H9 (cell line): ENCODE measurements around the gene NTSR1. TPM values are rescaled to one million over a fixed set of nuclear protein-coding genes. Genes with fewer than 3 reads are reported as not detected.

Source experiments
- DNase-seq: peaks from one replicate; pipeline ENCODE4 v3.0.0-alpha.2; 2017
- H2AFZ ChIP-seq: one replicate; pipeline ENCODE4 v1.6.1; 2013; ENCODE audit warnings: mild to moderate bottlenecking, low read length, control low read depth, moderate library complexity
- H2AK5ac ChIP-seq: 2 replicates; pipeline ENCODE4 v1.6.1; 2013; ENCODE audit warnings: low read length, control low read depth, mixed read lengths; ENCODE audit not compliant: insufficient read length
- H2BK120ac ChIP-seq: one replicate; pipeline ENCODE4 v1.6.1; 2013; ENCODE audit warnings: low read depth, mild to moderate bottlenecking, low read length, control low read depth, inconsistent platforms; ENCODE audit not compliant: poor library complexity, severe bottlenecking
- H2BK12ac ChIP-seq: 2 replicates; pipeline ENCODE4 v1.6.1; 2013; ENCODE audit warnings: low read length, control low read depth, mixed read lengths, low read depth; ENCODE audit not compliant: insufficient read length
- H2BK15ac ChIP-seq: 2 replicates; pipeline ENCODE4 v1.6.1; 2013; ENCODE audit warnings: low read depth, low read length, control low read depth
- H2BK20ac ChIP-seq: one replicate; pipeline ENCODE4 v1.6.1; 2013; ENCODE audit warnings: low read depth, mild to moderate bottlenecking, low read length, control low read depth, inconsistent platforms; ENCODE audit not compliant: poor library complexity, severe bottlenecking
- H2BK5ac ChIP-seq: 2 replicates; pipeline ENCODE4 v1.6.1; 2013; ENCODE audit warnings: low read length, control low read depth, mixed read lengths; ENCODE audit not compliant: insufficient read length
- H3K14ac ChIP-seq: 2 replicates; pipeline ENCODE4 v1.6.1; 2013; ENCODE audit warnings: low read length, control low read depth; ENCODE audit not compliant: insufficient read depth
- H3K18ac ChIP-seq: 2 replicates; pipeline ENCODE4 v1.6.1; 2013; ENCODE audit warnings: low read depth, mild to moderate bottlenecking, mixed read lengths, low read length, control low read depth; ENCODE audit not compliant: insufficient read length
- H3K23ac ChIP-seq: 2 replicates; pipeline ENCODE4 v1.6.1; 2013; ENCODE audit warnings: low read length, control low read depth, mixed read lengths, low read depth; ENCODE audit not compliant: insufficient read length
- H3K23me2 ChIP-seq: 2 replicates; pipeline ENCODE4 v1.6.1; 2013; ENCODE audit warnings: low read depth, mild to moderate bottlenecking, mixed read lengths, low read length, control low read depth; ENCODE audit not compliant: insufficient read length, poor library complexity, severe bottlenecking
- H3K27ac ChIP-seq: 2 replicates; pipeline ENCODE4 v1.5.1; 2013; ENCODE audit warnings: low read length, control low read depth, mixed read lengths, low read depth; ENCODE audit not compliant: insufficient read length
- H3K27me3 ChIP-seq: 2 replicates; pipeline ENCODE4 v1.6.1; 2013; ENCODE audit warnings: low read length, control low read depth, inconsistent platforms; ENCODE audit not compliant: insufficient read depth
- H3K4ac ChIP-seq: 2 replicates; pipeline ENCODE4 v1.6.1; 2013; ENCODE audit warnings: low read depth, mild to moderate bottlenecking, control low read depth, inconsistent platforms, low read length, moderate library complexity
- H3K4me1 ChIP-seq: 2 replicates; pipeline ENCODE4 v1.6.1; 2013; ENCODE audit warnings: low read length, control low read depth, inconsistent platforms; ENCODE audit not compliant: insufficient read depth
- H3K4me2 ChIP-seq: 2 replicates; pipeline ENCODE4 v1.6.1; 2013; ENCODE audit warnings: low read length, control low read depth, mixed read lengths; ENCODE audit not compliant: insufficient read length, insufficient read depth
- H3K56ac ChIP-seq: 2 replicates; pipeline ENCODE4 v1.6.1; 2013; ENCODE audit warnings: low read depth, mild to moderate bottlenecking, mixed read lengths, low read length, control low read depth; ENCODE audit not compliant: insufficient read length
- H3K79me1 ChIP-seq: 2 replicates; pipeline ENCODE4 v1.6.1; 2013; ENCODE audit warnings: low read depth, mild to moderate bottlenecking, moderate library complexity, low read length, control low read depth, inconsistent platforms; ENCODE audit not compliant: insufficient read depth, poor library complexity, severe bottlenecking
- H3K79me2 ChIP-seq: 2 replicates; pipeline ENCODE4 v1.6.1; 2013; ENCODE audit warnings: low read length, control low read depth, inconsistent platforms; ENCODE audit not compliant: insufficient read depth
- H3K9ac ChIP-seq: 2 replicates; pipeline ENCODE4 v1.6.1; 2013; ENCODE audit warnings: low read length, control low read depth, mixed read lengths; ENCODE audit not compliant: insufficient read length; ENCODE audit errors: extremely low read depth
- H3K9me3 ChIP-seq: one replicate; pipeline ENCODE4 v1.6.1; 2013; ENCODE audit warnings: low read depth, low read length, inconsistent platforms; ENCODE audit not compliant: control insufficient read depth
- H3T11ph ChIP-seq: one replicate; pipeline ENCODE4 v1.6.1; 2013; ENCODE audit warnings: mild to moderate bottlenecking, low read length, control low read depth, inconsistent platforms
- H4K20me1 ChIP-seq: one replicate; pipeline ENCODE4 v1.6.1; 2013; ENCODE audit not compliant: control insufficient read depth, insufficient read length, insufficient read depth
- H4K5ac ChIP-seq: 2 replicates; pipeline ENCODE4 v1.6.1; 2013; ENCODE audit warnings: low read depth, mild to moderate bottlenecking, mixed read lengths, low read length, control low read depth; ENCODE audit not compliant: insufficient read length
- H4K8ac ChIP-seq: replicated peaks from 2 replicates; pipeline ENCODE4 v1.6.1; 2013; ENCODE audit warnings: low read length, control low read depth, mixed read lengths, low read depth; ENCODE audit not compliant: insufficient read length
- H4K91ac ChIP-seq: 2 replicates; pipeline ENCODE4 v1.6.1; 2013; ENCODE audit warnings: low read depth, mild to moderate bottlenecking, moderate library complexity, mixed read lengths, low read length, control low read depth; ENCODE audit not compliant: insufficient read length
- H3K27ac Mint-ChIP-seq, 3 experiments: 2 replicates in 2 of 3; 3 replicates in 1 of 3; pipeline ENCODE4 v1.8.0; 2020 to 2021; ENCODE audit warnings: mixed read lengths in 3 of 3, mild to moderate bottlenecking in 1 of 3, moderate library complexity in 1 of 3
- H3K27me3 Mint-ChIP-seq: 2 replicates; pipeline ENCODE4 v1.8.0; 2021; ENCODE audit warnings: low read depth, mild to moderate bottlenecking, moderate library complexity, mixed read lengths
- H3K36me3 Mint-ChIP-seq, 3 experiments: 2 replicates in 2 of 3; 3 replicates in 1 of 3; pipeline ENCODE4 v1.8.0; 2020 to 2021; ENCODE audit warnings: low read depth in 3 of 3, mixed read lengths in 3 of 3; ENCODE audit not compliant: insufficient read depth in 1 of 3
- H3K4me1 Mint-ChIP-seq, 2 experiments: 2 replicates each; pipeline ENCODE4 v1.8.0; 2020; ENCODE audit warnings: mixed read lengths in 2 of 2
- H3K4me3 Mint-ChIP-seq, 2 experiments: 2 replicates in 1 of 2; 3 replicates in 1 of 2; pipeline ENCODE4 v1.8.0; 2020 to 2021; ENCODE audit warnings: mild to moderate bottlenecking in 2 of 2, mixed read lengths in 2 of 2, moderate library complexity in 1 of 2
- H3K9me3 Mint-ChIP-seq, 2 experiments: 2 replicates in 1 of 2; 3 replicates in 1 of 2; pipeline ENCODE4 v1.8.0; 2020; ENCODE audit warnings: mild to moderate bottlenecking in 2 of 2, mixed read lengths in 2 of 2, moderate library complexity in 1 of 2
- WGBS: extraction: QIAGEN DNeasy Blood & Tissue Kit; methylation state at CpG from one replicate; pipeline ENCODE4 v1.1.7; 2013; ENCODE audit warnings: missing lambda C conversion rate, low lambda C conversion rate, mixed read lengths; ENCODE audit not compliant: insufficient read length; ENCODE audit errors: extremely low coverage; 5-methylcytosine and 5-hydroxymethylcytosine counted together
- total RNA-seq: library from RNA; stranded (reverse); gene quantifications from 2 replicates; pipeline ENCODE4 v1.2.1, GENCODE V29; 2021
- TF ChIP-seq, protein P1 (sequence below): fragments of 200-600 bp; sonication (generic); conservative IDR thresholded peaks from 3 replicates; pipeline ENCODE4 v1.8.0; 2021; ENCODE audit warnings: antibody characterized with exemption, mild to moderate bottlenecking

The NTSR1 gene
- total RNA-seq, 1 experiment from 2014 or later = 0.11 TPM

DNA sequence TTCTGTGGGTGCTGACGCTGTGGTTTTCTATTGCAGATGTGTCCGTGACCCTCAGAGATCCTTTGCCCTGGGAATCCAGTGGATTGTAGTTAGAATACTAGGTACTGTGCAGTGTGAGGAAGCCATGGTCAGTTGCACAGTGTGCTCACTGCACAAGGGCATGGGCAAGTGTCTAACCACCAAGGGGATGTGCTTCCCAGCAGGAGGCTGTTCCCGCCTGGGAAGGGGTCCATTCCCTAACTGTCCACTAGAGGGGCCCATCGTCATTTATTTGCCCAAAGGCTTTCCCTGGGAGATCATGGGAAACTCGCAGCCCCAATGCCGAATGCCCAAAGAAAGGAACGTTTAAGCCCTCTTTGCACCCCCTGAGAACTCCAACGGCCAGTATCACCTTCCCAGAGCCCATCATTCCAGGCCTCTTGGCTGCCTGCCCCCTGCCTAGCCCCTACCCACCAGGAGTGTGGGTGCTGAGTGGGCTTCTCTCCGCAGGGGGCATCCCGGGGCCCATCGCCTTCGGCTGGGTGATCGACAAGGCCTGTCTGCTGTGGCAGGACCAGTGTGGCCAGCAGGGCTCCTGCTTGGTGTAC lies 40.1 kb upstream of the NTSR1 start:
- Histone ChIP-seq H3K4ac (no peak overlapping the region), H2BK20ac (no peak overlapping the region), H3K9ac (no peak overlapping the region), H3T11ph (no peak overlapping the region), H3K27me3 (no peaks in the 10 kb centered on the region), H3K23ac (no peak overlapping the region), H3K9me3 (no peaks in the 10 kb centered on the region), H3K4me2 (no peak overlapping the region), H3K14ac (no peak overlapping the region), H2BK5ac (no peak overlapping the region), H2AFZ (no peak overlapping the region), H4K20me1 (no peaks in the 10 kb centered on the region), H2BK12ac (no peak overlapping the region), H3K56ac (no peak overlapping the region), H4K8ac (no peak overlapping the region), H2BK15ac (no peak overlapping the region), H2BK120ac (no peak overlapping the region), H3K4me1 (no peaks in the 10 kb centered on the region), H3K79me2 (no peaks in the 10 kb centered on the region), H3K79me1 (no peaks in the 10 kb centered on the region), H2AK5ac (no peak overlapping the region), H4K91ac (no peak overlapping the region), H3K18ac (no peak overlapping the region), H3K23me2 (no peaks in the 10 kb centered on the region), H3K27ac (no peak overlapping the region), H4K5ac (no peak overlapping the region)
- no peak overlapping the region; a peak in 1 of 5 replicates for H3K4me3 Mint-ChIP-seq
- H3K27me3 Mint-ChIP-seq = no peaks in the 10 kb centered on the region
- H3K4me1 Mint-ChIP-seq = peaks cover 2 to 3% of the 10 kb centered on the region in 2 experiments
- H3K9me3 Mint-ChIP-seq = no peaks in the 10 kb centered on the region
- H3K36me3 Mint-ChIP-seq = peaks cover 0 to 2% (median 0%) of the 10 kb centered on the region in 3 experiments; a peak in 1 of 7 replicates
- WGBS = no CpG with 5 or more reads among the region's 13 CpGs
- peak; percentile 73 for DNase-seq
- TF ChIP-seq, protein P1, sequence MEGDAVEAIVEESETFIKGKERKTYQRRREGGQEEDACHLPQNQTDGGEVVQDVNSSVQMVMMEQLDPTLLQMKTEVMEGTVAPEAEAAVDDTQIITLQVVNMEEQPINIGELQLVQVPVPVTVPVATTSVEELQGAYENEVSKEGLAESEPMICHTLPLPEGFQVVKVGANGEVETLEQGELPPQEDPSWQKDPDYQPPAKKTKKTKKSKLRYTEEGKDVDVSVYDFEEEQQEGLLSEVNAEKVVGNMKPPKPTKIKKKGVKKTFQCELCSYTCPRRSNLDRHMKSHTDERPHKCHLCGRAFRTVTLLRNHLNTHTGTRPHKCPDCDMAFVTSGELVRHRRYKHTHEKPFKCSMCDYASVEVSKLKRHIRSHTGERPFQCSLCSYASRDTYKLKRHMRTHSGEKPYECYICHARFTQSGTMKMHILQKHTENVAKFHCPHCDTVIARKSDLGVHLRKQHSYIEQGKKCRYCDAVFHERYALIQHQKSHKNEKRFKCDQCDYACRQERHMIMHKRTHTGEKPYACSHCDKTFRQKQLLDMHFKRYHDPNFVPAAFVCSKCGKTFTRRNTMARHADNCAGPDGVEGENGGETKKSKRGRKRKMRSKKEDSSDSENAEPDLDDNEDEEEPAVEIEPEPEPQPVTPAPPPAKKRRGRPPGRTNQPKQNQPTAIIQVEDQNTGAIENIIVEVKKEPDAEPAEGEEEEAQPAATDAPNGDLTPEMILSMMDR = peak; percentile 85
- no peak overlapping the region for H3K27ac Mint-ChIP-seq
